Progenitor cell of endocrine pancreas (in vitro differentiated cells): ENCODE results near the gene CD177. TPM values are rescaled to one million over a fixed set of nuclear protein-coding genes. Genes with fewer than 3 reads are reported as not detected.

Experiments
- DNase-seq: peaks from one replicate; pipeline ENCODE4 v3.0.0; 2021; ENCODE audit warnings: low spot score; ENCODE audit not compliant: unreplicated experiment
- H3K27ac Mint-ChIP-seq: 2 replicates; pipeline ENCODE4 v1.8.0; 2021; ENCODE audit warnings: mild to moderate bottlenecking, moderate library complexity, mixed read lengths
- H3K27me3 Mint-ChIP-seq: 2 replicates; pipeline ENCODE4 v1.8.0; 2021; ENCODE audit warnings: mixed read lengths
- H3K36me3 Mint-ChIP-seq: 2 replicates; pipeline ENCODE4 v1.8.0; 2022; ENCODE audit warnings: mixed read lengths; ENCODE audit not compliant: insufficient read depth
- H3K4me1 Mint-ChIP-seq: 2 replicates; pipeline ENCODE4 v1.8.0; 2021; ENCODE audit warnings: low read depth, mixed read lengths
- H3K4me3 Mint-ChIP-seq: 2 replicates; pipeline ENCODE4 v1.8.0; 2021; ENCODE audit warnings: low read depth, mild to moderate bottlenecking, moderate library complexity, mixed read lengths
- H3K9me3 Mint-ChIP-seq: 2 replicates; pipeline ENCODE4 v1.8.0; 2021; ENCODE audit warnings: low read depth, mixed read lengths
- total RNA-seq: library from RNA; stranded (reverse); gene quantifications from 2 replicates; pipeline ENCODE4 v1.2.1, GENCODE V29; 2021
- TF ChIP-seq, protein P1 (sequence below): fragments of 200-600 bp; sonication (generic); IDR thresholded peaks from one replicate; pipeline ENCODE4 v1.5.0; 2021; ENCODE audit warnings: antibody characterized with exemption, mild to moderate bottlenecking; ENCODE audit not compliant: unreplicated experiment

CD177 gene
- total RNA-seq, 1 donor from 2014 or later, result not detected

DNA sequence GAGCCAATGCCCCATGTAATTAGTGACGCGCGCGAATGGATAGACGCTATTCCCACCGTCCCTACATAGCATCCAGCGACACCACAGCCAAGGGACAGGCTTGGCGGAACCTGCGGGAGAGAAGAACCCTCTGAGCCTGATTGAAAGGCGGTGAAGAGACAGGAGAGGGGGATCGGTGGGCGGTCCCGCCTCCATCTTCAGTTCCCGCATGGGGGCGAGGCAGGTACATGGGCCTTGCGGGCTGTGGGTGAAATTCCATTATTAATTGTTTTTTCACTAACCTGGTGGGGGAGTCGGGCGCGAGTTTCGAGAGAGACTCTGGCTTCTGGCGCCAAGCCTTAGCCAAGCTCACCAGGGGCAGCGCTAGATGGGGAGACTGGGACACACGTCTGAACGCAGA lies 52.8 kb downstream of the CD177 start:
- no peak overlapping the region for H3K4me3 Mint-ChIP-seq
- TF ChIP-seq, protein P1, sequence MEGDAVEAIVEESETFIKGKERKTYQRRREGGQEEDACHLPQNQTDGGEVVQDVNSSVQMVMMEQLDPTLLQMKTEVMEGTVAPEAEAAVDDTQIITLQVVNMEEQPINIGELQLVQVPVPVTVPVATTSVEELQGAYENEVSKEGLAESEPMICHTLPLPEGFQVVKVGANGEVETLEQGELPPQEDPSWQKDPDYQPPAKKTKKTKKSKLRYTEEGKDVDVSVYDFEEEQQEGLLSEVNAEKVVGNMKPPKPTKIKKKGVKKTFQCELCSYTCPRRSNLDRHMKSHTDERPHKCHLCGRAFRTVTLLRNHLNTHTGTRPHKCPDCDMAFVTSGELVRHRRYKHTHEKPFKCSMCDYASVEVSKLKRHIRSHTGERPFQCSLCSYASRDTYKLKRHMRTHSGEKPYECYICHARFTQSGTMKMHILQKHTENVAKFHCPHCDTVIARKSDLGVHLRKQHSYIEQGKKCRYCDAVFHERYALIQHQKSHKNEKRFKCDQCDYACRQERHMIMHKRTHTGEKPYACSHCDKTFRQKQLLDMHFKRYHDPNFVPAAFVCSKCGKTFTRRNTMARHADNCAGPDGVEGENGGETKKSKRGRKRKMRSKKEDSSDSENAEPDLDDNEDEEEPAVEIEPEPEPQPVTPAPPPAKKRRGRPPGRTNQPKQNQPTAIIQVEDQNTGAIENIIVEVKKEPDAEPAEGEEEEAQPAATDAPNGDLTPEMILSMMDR, result no peak
- no peak for DNase-seq

GRCh38 chr19:43407416-43408005 lies 54.0 kb downstream of the CD177 start:
- Mint-ChIP-seq H3K36me3 (peaks cover 3% of the 10 kb centered on the region), H3K9me3 (peaks cover 14% of the 10 kb centered on the region), H3K4me3 (no peak overlapping the region), H3K27me3 (no peaks in the 10 kb centered on the region), H3K4me1 (peaks cover 6% of the 10 kb centered on the region), H3K27ac (no peak overlapping the region)
- no peak for DNase-seq
- TF ChIP-seq, protein P1, result no peak

More for the DNA sequence above, 52.8 kb downstream of the CD177 start:
- H3K4me1 Mint-ChIP-seq, result peaks cover 7% of the 10 kb centered on the region
- no peak overlapping the region for H3K27ac Mint-ChIP-seq
- H3K36me3 Mint-ChIP-seq, result peaks cover 3% of the 10 kb centered on the region
- H3K9me3 Mint-ChIP-seq, result peaks cover 13% of the 10 kb centered on the region
- H3K27me3 Mint-ChIP-seq, result no peaks in the 10 kb centered on the region

- no peak overlapping the region for H3K4me3 Mint-ChIP-seq
- peaks cover 2% of the 10 kb centered on the region for H3K4me1 Mint-ChIP-seq
- no peak overlapping the region for H3K27ac Mint-ChIP-seq
- no peak for DNase-seq
- TF ChIP-seq, protein P1, result no peak
- peaks cover 16% of the 10 kb centered on the region for H3K9me3 Mint-ChIP-seq
- no peaks in the 10 kb centered on the region for H3K27me3 Mint-ChIP-seq
- H3K36me3 Mint-ChIP-seq, result peaks cover 3% of the 10 kb centered on the region
These were observed 54.6 kb downstream of the CD177 start for GRCh38 chr19:43408043-43408442.

GRCh38 chr19:43409415-43409814 lies 55.9 kb downstream of the CD177 start:
- Mint-ChIP-seq H3K4me1 (no peaks in the 10 kb centered on the region), H3K9me3 (peaks cover 19% of the 10 kb centered on the region), H3K27ac (no peak overlapping the region), H3K4me3 (no peak overlapping the region), H3K36me3 (peaks cover 3% of the 10 kb centered on the region), H3K27me3 (no peaks in the 10 kb centered on the region)
- TF ChIP-seq, protein P1, result no peak
- DNase-seq, result no peak

DNA sequence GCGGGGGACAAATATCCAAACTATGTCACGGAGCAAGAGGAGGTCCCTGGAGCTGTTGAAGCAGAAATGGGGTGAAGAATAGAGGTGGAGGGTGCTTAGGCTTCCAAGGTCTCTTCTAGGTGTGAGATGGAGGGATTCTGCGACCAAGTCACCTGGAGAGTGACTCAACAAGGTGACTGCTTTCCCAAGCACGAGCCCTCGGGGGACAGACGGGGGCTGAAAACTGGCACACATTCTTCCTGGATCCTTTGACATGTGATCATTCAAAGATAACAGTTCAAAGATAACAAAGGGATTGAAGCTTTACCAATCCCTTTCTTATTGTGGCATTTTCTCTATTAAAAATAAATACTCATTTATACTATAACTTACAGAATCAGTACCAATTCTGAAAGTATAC lies 59.0 kb downstream of the CD177 start:
- Mint-ChIP-seq H3K27me3 (no peaks in the 10 kb centered on the region), H3K9me3 (peaks cover 27% of the 10 kb centered on the region), H3K4me3 (no peak overlapping the region), H3K36me3 (peaks cover 3% of the 10 kb centered on the region), H3K27ac (no peak overlapping the region), H3K4me1 (no peaks in the 10 kb centered on the region)
- DNase-seq, result no peak
- TF ChIP-seq, protein P1, result no peak

Other genes with a start within 250 kb of the CD177 start
- gene PSG5, start 167.2 kb upstream of the CD177 start, total RNA-seq, result not detected in 2 replicates
- gene PSG4, start 148.0 kb upstream of the CD177 start, total RNA-seq, result not detected in 2 replicates
- gene PSG9, start 84.2 kb upstream of the CD177 start, total RNA-seq, result not detected in 2 replicates
- gene TEX101, start 61.2 kb downstream of the CD177 start, total RNA-seq, result not detected in 2 replicates
- gene LYPD3, start 111.9 kb downstream of the CD177 start, total RNA-seq, result 0.47 and 0.60 TPM in 2 replicates
- 20.3 and 23.4 TPM in 2 replicates for gene PHLDB3, start 151.1 kb downstream of the CD177 start, total RNA-seq
- gene ETHE1, start 173.5 kb downstream of the CD177 start, total RNA-seq, result 24.4 and 28.0 TPM in 2 replicates
- 0.60 and 0.74 TPM in 2 replicates for gene ZNF575, start 179.5 kb downstream of the CD177 start, total RNA-seq
- 69.8 and 70.7 TPM in 2 replicates for gene XRCC1, start 221.8 kb downstream of the CD177 start, total RNA-seq
- gene PINLYP, start 222.1 kb downstream of the CD177 start, total RNA-seq, result 6.3 and 7.7 TPM in 2 replicates
- 57.6 and 63.6 TPM in 2 replicates for gene IRGQ, start 242.4 kb downstream of the CD177 start, total RNA-seq
- gene ZNF576, start 242.9 kb downstream of the CD177 start, total RNA-seq, result 15.4 and 15.5 TPM in 2 replicates